ENCODE measurements around the gene COL11A2. TPM values are rescaled to one million over a fixed set of nuclear protein-coding genes. Genes with fewer than 3 reads are reported as not detected.
A peak's percentile ranks its signal among the peaks of the same experiment; 100 is the strongest.
"Not testable (repeated sequence)": the region's sequence is repeated elsewhere in the genome, so short reads cannot be mapped to it uniquely, and the experiment has no call there.

The COL11A2 gene
- polyA plus RNA-seq, 1 donor: 5.9 TPM

GRCh38 chr6:33156561-33156960, 35.7 kb downstream of the COL11A2 start:
- DNase-seq: no peak

GRCh38 chr6:33154349-33154748, 37.9 kb downstream of the COL11A2 start:
- DNase-seq: no peak

GRCh38 chr6:33151050-33151449, 41.2 kb downstream of the COL11A2 start:
- DNase-seq: no peak

- not testable (repeated sequence) for DNase-seq
These were observed 41.7 kb downstream of the COL11A2 start for GRCh38 chr6:33150560-33150959.

- DNase-seq: peak; percentile 55
These were observed 44.2 kb downstream of the COL11A2 start for GRCh38 chr6:33147807-33148666.

- DNase-seq: no peak
These were observed 47.9 kb downstream of the COL11A2 start for GRCh38 chr6:33144373-33144772.

- DNase-seq: no peak
These were observed 49.0 kb downstream of the COL11A2 start for GRCh38 chr6:33143113-33143770.

- DNase-seq: no peak
These were observed 49.7 kb downstream of the COL11A2 start for GRCh38 chr6:33142501-33143070.

GRCh38 chr6:33140556-33140955, 51.7 kb downstream of the COL11A2 start:
- no peak for DNase-seq

GRCh38 chr6:33139596-33140206, 52.6 kb downstream of the COL11A2 start:
- no peak for DNase-seq

- no peak for DNase-seq
These were observed 55.9 kb downstream of the COL11A2 start for GRCh38 chr6:33136310-33136900.

- DNase-seq: no peak
These were observed 60.2 kb downstream of the COL11A2 start for GRCh38 chr6:33132081-33132524.

GRCh38 chr6:33128318-33128717, 63.9 kb downstream of the COL11A2 start:
- no peak for DNase-seq

GRCh38 chr6:33126101-33126714, 66.1 kb downstream of the COL11A2 start:
- DNase-seq: no peak

- no peak for DNase-seq
These were observed 67.3 kb downstream of the COL11A2 start for GRCh38 chr6:33124947-33125346.

GRCh38 chr6:33124525-33124901, 67.8 kb downstream of the COL11A2 start:
- no peak for DNase-seq

- no peak for DNase-seq
These were observed 68.3 kb downstream of the COL11A2 start for GRCh38 chr6:33123732-33124524.

- DNase-seq: no peak
These were observed 69.1 kb downstream of the COL11A2 start for GRCh38 chr6:33123181-33123580.

GRCh38 chr6:33120001-33120400, 72.3 kb downstream of the COL11A2 start:
- DNase-seq: no peak

- peak; percentile 48 for DNase-seq
These were observed 73.6 kb downstream of the COL11A2 start for GRCh38 chr6:33118525-33119123.

All from left kidney (tissue), 2 donors.